Measurements from ENCODE around the gene TOR2A. TPM values are rescaled to one million over a fixed set of nuclear protein-coding genes. Genes with fewer than 3 reads are reported as not detected.

The TOR2A gene
- polyA plus RNA-seq, 1 donor (not counting 4 experiments of a cell fraction or from before 2014, with no cell fraction given), result 2.3 TPM

GRCh38 chr9:127779136-127779981, 44.3 kb upstream of the TOR2A start:
- Histone ChIP-seq H2AFZ (ENCODE audit: control insufficient read depth, low read length) (no peak overlapping the region), H3K27ac (ENCODE audit: control insufficient read depth, insufficient read depth, low read length) (no peak overlapping the region)

GRCh38 chr9:127778280-127779135, 43.4 kb upstream of the TOR2A start, which contains the start of gene SH2D3C:
SH2D3C (minus strand) TSS chr9:127778666; CDS start chr9:127778627, 39 bp downstream.
- no peaks in the 10 kb centered on the region for H3K4me1 ChIP-seq (ENCODE audit: control insufficient read depth, extremely low read depth, insufficient read depth, low read length)
- no peak within 1 kb of the TSS for H3K4me3 ChIP-seq (ENCODE audit: control insufficient read depth in 2 of 3, extremely low read depth in 1 of 3, insufficient read depth in 2 of 3, low read depth in 1 of 3, low read length in 3 of 3)
- H3K9me1 ChIP-seq (ENCODE audit: control insufficient read depth, extremely low read depth, insufficient read depth, low read length), result no peaks in the 10 kb centered on the region
- no peak for FAIRE-seq
- no peak for DNase-seq (ENCODE audit: low read depth, low spot score)
- no peak within 1 kb of the TSS for H3K9ac ChIP-seq (ENCODE audit: control insufficient read depth, extremely low read depth, insufficient read depth, low read length)
- no peaks in the 10 kb centered on the region for H3K79me2 ChIP-seq (ENCODE audit: control insufficient read depth, insufficient read depth, low read length)
- no peaks in the 10 kb centered on the region for H4K20me1 ChIP-seq (ENCODE audit: control insufficient read depth, extremely low read depth, insufficient read depth, low read length)
- H2AFZ ChIP-seq (ENCODE audit: control insufficient read depth, low read length), result no peak within 1 kb of the TSS
- H3K4me2 ChIP-seq (ENCODE audit: control insufficient read depth, extremely low read depth, insufficient read depth, low read depth, low read length), result no peak within 1 kb of the TSS
- no peaks in the 10 kb centered on the region for H3K9me3 ChIP-seq (ENCODE audit: control insufficient read depth, low read depth, low read length)
- H3K27me3 ChIP-seq (ENCODE audit: control insufficient read depth, extremely low read depth, insufficient read depth, low read length), result no peaks in the 10 kb centered on the region
- no peaks in the 10 kb centered on the region for H3K36me3 ChIP-seq (ENCODE audit: control insufficient read depth in 2 of 2, extremely low read depth in 1 of 2, insufficient read depth in 2 of 2, low read length in 2 of 2)
- TF ChIP-seq EZH2 (IDR thresholded peaks at IDR 0.05; ENCODE audit: low read length), result no peak
- TF ChIP-seq CTCF (optimal IDR thresholded peaks at IDR 0.05 in 1 of 3, IDR thresholded peaks at IDR 0.05 in 1 of 3, conservative IDR thresholded peaks at IDR 0.05 in 1 of 3; ENCODE audit: extremely low read depth in 1 of 3, insufficient read depth in 2 of 3, low read length in 3 of 3), result no peak
- dilution Hi-C loops (cut with MboI; ENCODE audit: extremely low pct_ligation_motif_present, low sequenced_read_pairs), result no loop called here
- H3K27ac ChIP-seq (ENCODE audit: control insufficient read depth, insufficient read depth, low read length), result no peak within 1 kb of the TSS

More at GRCh38 chr9:127779136-127779981, 44.3 kb upstream of the TOR2A start:
- H3K9me3 ChIP-seq (ENCODE audit: control insufficient read depth, low read depth, low read length), result no peaks in the 10 kb centered on the region
- H3K9me1 ChIP-seq (ENCODE audit: control insufficient read depth, extremely low read depth, insufficient read depth, low read length), result no peaks in the 10 kb centered on the region
- H3K4me1 ChIP-seq (ENCODE audit: control insufficient read depth, extremely low read depth, insufficient read depth, low read length), result no peaks in the 10 kb centered on the region
- no peak overlapping the region for H3K4me3 ChIP-seq (ENCODE audit: control insufficient read depth in 2 of 3, extremely low read depth in 1 of 3, insufficient read depth in 2 of 3, low read depth in 1 of 3, low read length in 3 of 3)
- H3K36me3 ChIP-seq (ENCODE audit: control insufficient read depth in 2 of 2, extremely low read depth in 1 of 2, insufficient read depth in 2 of 2, low read length in 2 of 2), result no peaks in the 10 kb centered on the region
- H3K4me2 ChIP-seq (ENCODE audit: control insufficient read depth, extremely low read depth, insufficient read depth, low read depth, low read length), result no peak overlapping the region
- H3K9ac ChIP-seq (ENCODE audit: control insufficient read depth, extremely low read depth, insufficient read depth, low read length), result no peak overlapping the region
- H3K79me2 ChIP-seq (ENCODE audit: control insufficient read depth, insufficient read depth, low read length), result no peaks in the 10 kb centered on the region
- FAIRE-seq (no peak), DNase-seq (ENCODE audit: low read depth, low spot score) (no peak)
- no peaks in the 10 kb centered on the region for H4K20me1 ChIP-seq (ENCODE audit: control insufficient read depth, extremely low read depth, insufficient read depth, low read length)
- H3K27me3 ChIP-seq (ENCODE audit: control insufficient read depth, extremely low read depth, insufficient read depth, low read length), result no peaks in the 10 kb centered on the region
- no peak for TF ChIP-seq CTCF (optimal IDR thresholded peaks at IDR 0.05 in 1 of 3, IDR thresholded peaks at IDR 0.05 in 1 of 3, conservative IDR thresholded peaks at IDR 0.05 in 1 of 3; ENCODE audit: extremely low read depth in 1 of 3, insufficient read depth in 2 of 3, low read length in 3 of 3)
- no peak for TF ChIP-seq EZH2 (IDR thresholded peaks at IDR 0.05; ENCODE audit: low read length)
- dilution Hi-C loops (cut with MboI; ENCODE audit: extremely low pct_ligation_motif_present, low sequenced_read_pairs), result no loop called here
